Right lobe of liver (tissue), 6 donors: Measurements from ENCODE around the gene MOCS2. TPM values are rescaled to one million over a fixed set of nuclear protein-coding genes. Genes with fewer than 3 reads are reported as not detected.

Source experiments
- ATAC-seq, 4 donors: fragments of 200-7000 bp; cut with Tn5 transposase; one replicate each; pipeline ENCODE4 v1.9.1; 2020; ENCODE audit warnings: mild to moderate bottlenecking in 4 of 4, moderate library complexity in 4 of 4
- DNase-seq, 3 donors: peaks; one replicate each; pipeline ENCODE4 v3.0.0-alpha.2; 2020
- H3K27ac ChIP-seq, 3 donors: fragments of 200-600 bp; one replicate each; pipeline ENCODE4 v1.8.0; 2022
- H3K27me3 ChIP-seq, 2 donors: fragments of 200-600 bp; one replicate each; pipeline ENCODE4 v1.8.0; 2022
- H3K36me3 ChIP-seq, 4 donors: fragments of 200-600 bp; sonication (generic) in 1 of 4; one replicate each; pipeline versions ENCODE4 v1.5.1 to v1.8.0; 2017 to 2022; ENCODE audit warnings: control low read depth in 1 of 4
- H3K4me1 ChIP-seq, 4 donors: fragments of 200-600 bp; sonication (generic) in 1 of 4; one replicate each; pipeline versions ENCODE4 v1.5.1 to v1.8.0; 2017 to 2022; ENCODE audit warnings: control low read depth in 1 of 4
- H3K4me3 ChIP-seq, 3 donors: fragments of 200-600 bp; one replicate each; pipeline ENCODE4 v1.8.0; 2022
- H3K9me3 ChIP-seq, 4 donors: fragments of 200-600 bp; sonication (generic) in 1 of 4; one replicate each; pipeline versions ENCODE4 v1.5.1 to v1.8.0; 2017 to 2022; ENCODE audit warnings: control low read depth in 1 of 4
- CTCF ChIP-seq, 4 donors: fragments of 200-600 bp in 3 of 4; fragments of 450-650 bp in 1 of 4; IDR thresholded peaks; one replicate each; pipeline versions ENCODE4 v1.5.1 to v1.8.0; 2016 to 2022; ENCODE audit warnings: antibody characterized with exemption in 4 of 4, mild to moderate bottlenecking in 2 of 4
- POLR2A ChIP-seq: fragments of 450-650 bp; IDR thresholded peaks from one replicate; pipeline ENCODE4 v1.6.1; 2017; ENCODE audit warnings: antibody characterized with exemption, mild to moderate bottlenecking
- WGBS: methylation state at CpG from one replicate; pipeline ENCODE4 v1.1.6; 2018; ENCODE audit warnings: low coverage, low lambda C conversion rate; ENCODE audit not compliant: insufficient coverage; ENCODE audit errors: missing lambda C conversion rate; 5-methylcytosine and 5-hydroxymethylcytosine counted together
- intact Hi-C, 2 donors: fragments of 100-400 bp; cut with DNase I; formaldehyde crosslinking; loops; one replicate each; pipeline versions ENCODE4 v1.11.2 to v1.14.1; 2022
- long read RNA-seq: library from polyadenylated mRNA; unstranded; transcript quantifications from one replicate; pipeline ENCODE4 v2.0.0, GENCODE V29; 2019
- total RNA-seq, 6 experiments: library from RNA; depleted of rRNA in 2 of 6; stranded (reverse); fragments of >200 nt in 2 of 6; fragmentation: NEBNext Ultra II Directional in 3 of 6; extraction: Animal tissue kit (Norgen Biotek cat#: 25700) in 3 of 6; gene quantifications; one replicate each; pipeline versions ENCODE4 v1.1.0 to v1.2.4, GENCODE V29; 2016 to 2023
- donor health status: DM: no; HTN: yes; CAD: no.
- donor health status: DM: no; HTN: no; CAD: no.
- donor health status: DM: no; HTN: no; CAD: no.
- donor health status: DM: no; HTN: yes; CAD: no.
- donor health status: DM: no; HTN: yes; CAD: no.

The MOCS2 gene
- 10 to 100 TPM; 34.8 to 65.0 (median 44.6) TPM for total RNA-seq
- long read RNA-seq, transcript MOCS2-203 (7 exons, 1,337 nt), result major isoform, 25 of 32 reads
- long read RNA-seq, partial matches to known transcripts, result 5 of 32 reads
- long read RNA-seq, other reads (novel, unspliced or antisense), result 0 of 32 reads

GRCh38 chr5:53109443-53110127 is at the start of gene MOCS2:
TSS of gene MOCS2 (minus strand) at chr5:53109757. CDS start at chr5:53107174, 2,583 bp downstream.
- ATAC-seq (peak; percentile 94 to 97 (median 96)), DNase-seq (peak; percentile 95)
- WGBS, result 0% methylated on average over 17 of the region's 54 CpGs
- H3K27me3 ChIP-seq, result no peaks in the 10 kb centered on the region
- intact Hi-C loops, result no loop called here
- no peaks in the 10 kb centered on the region for H3K36me3 ChIP-seq
- no peaks in the 10 kb centered on the region for H3K9me3 ChIP-seq
- H3K4me3 ChIP-seq, result peak within 1 kb of the TSS; percentile 56 to 73 (median 56)
- H3K4me1 ChIP-seq, result peaks cover 0 to 18% (median 9%) of the 10 kb centered on the region in 4 donors
- TF ChIP-seq CTCF (IDR thresholded peaks at IDR 0.05) (no peak), POLR2A (peak; percentile 88)
- H3K27ac ChIP-seq, result peak within 1 kb of the TSS; percentile 77 to 93 (median 87)

GRCh38 chr5:53151713-53152458 is 42.3 kb upstream of the MOCS2 start:
- intact Hi-C loops, result no loop called here
- no peak for ATAC-seq
- no peak overlapping the region for H3K4me3 ChIP-seq
- WGBS, result 70% methylated on average over 3 of the region's 3 CpGs
- H3K4me1 ChIP-seq, result no peaks in the 10 kb centered on the region
- H3K27ac ChIP-seq, result no peak overlapping the region
- TF ChIP-seq CTCF (IDR thresholded peaks at IDR 0.05) (no peak), POLR2A (no peak)
- no peaks in the 10 kb centered on the region for H3K27me3 ChIP-seq
- H3K36me3 ChIP-seq, result no peaks in the 10 kb centered on the region
- no peaks in the 10 kb centered on the region for H3K9me3 ChIP-seq
- DNase-seq, result no peak

GRCh38 chr5:53133020-53133419 is 23.5 kb upstream of the MOCS2 start:
- WGBS, result 82% methylated on average over 1 of the region's 1 CpG
- H3K4me1 ChIP-seq, result no peaks in the 10 kb centered on the region
- no peaks in the 10 kb centered on the region for H3K27me3 ChIP-seq
- H3K4me3 ChIP-seq, result no peak overlapping the region
- no peak for ATAC-seq
- TF ChIP-seq POLR2A (no peak), CTCF (IDR thresholded peaks at IDR 0.05) (no peak)
- H3K9me3 ChIP-seq, result no peaks in the 10 kb centered on the region
- DNase-seq, result no peak
- no peak overlapping the region for H3K27ac ChIP-seq
- intact Hi-C loops, result no loop called here
- no peaks in the 10 kb centered on the region for H3K36me3 ChIP-seq

- Histone ChIP-seq H3K4me3 (no peak overlapping the region), H3K9me3 (no peaks in the 10 kb centered on the region), H3K36me3 (no peaks in the 10 kb centered on the region), H3K27me3 (no peaks in the 10 kb centered on the region), H3K4me1 (no peaks in the 10 kb centered on the region), H3K27ac (no peak overlapping the region)
- DNase-seq (no peak), ATAC-seq (no peak)
- 44% methylated on average over 2 of the region's 2 CpGs for WGBS
- no peak for TF ChIP-seq POLR2A
- no peak for TF ChIP-seq CTCF (IDR thresholded peaks at IDR 0.05)
- intact Hi-C loops, result no loop called here
Measured at GRCh38 chr5:53130266-53130665, 20.7 kb upstream of the MOCS2 start.
